Right lobe of liver (tissue), 4 donors: Measurements from ENCODE around the gene KLHL17.

Experiments used
- POLR2A ChIP-seq: fragments of 450-650 bp; IDR thresholded peaks from one replicate; pipeline ENCODE4 v1.6.1; 2017; ENCODE audit warnings: antibody characterized with exemption, mild to moderate bottlenecking
- TF ChIP-seq, protein P1 (sequence below), 4 donors: fragments of 200-600 bp in 3 of 4; fragments of 450-650 bp in 1 of 4; IDR thresholded peaks; one replicate each; pipeline versions ENCODE4 v1.5.1 to v1.8.0; 2016 to 2022; ENCODE audit warnings: antibody characterized with exemption in 4 of 4, mild to moderate bottlenecking in 2 of 4
- donor health status: DM: no; HTN: no; CAD: no.
- donor health status: DM: no; HTN: no; CAD: no.
- donor health status: DM: no; HTN: yes; CAD: no.

DNA sequence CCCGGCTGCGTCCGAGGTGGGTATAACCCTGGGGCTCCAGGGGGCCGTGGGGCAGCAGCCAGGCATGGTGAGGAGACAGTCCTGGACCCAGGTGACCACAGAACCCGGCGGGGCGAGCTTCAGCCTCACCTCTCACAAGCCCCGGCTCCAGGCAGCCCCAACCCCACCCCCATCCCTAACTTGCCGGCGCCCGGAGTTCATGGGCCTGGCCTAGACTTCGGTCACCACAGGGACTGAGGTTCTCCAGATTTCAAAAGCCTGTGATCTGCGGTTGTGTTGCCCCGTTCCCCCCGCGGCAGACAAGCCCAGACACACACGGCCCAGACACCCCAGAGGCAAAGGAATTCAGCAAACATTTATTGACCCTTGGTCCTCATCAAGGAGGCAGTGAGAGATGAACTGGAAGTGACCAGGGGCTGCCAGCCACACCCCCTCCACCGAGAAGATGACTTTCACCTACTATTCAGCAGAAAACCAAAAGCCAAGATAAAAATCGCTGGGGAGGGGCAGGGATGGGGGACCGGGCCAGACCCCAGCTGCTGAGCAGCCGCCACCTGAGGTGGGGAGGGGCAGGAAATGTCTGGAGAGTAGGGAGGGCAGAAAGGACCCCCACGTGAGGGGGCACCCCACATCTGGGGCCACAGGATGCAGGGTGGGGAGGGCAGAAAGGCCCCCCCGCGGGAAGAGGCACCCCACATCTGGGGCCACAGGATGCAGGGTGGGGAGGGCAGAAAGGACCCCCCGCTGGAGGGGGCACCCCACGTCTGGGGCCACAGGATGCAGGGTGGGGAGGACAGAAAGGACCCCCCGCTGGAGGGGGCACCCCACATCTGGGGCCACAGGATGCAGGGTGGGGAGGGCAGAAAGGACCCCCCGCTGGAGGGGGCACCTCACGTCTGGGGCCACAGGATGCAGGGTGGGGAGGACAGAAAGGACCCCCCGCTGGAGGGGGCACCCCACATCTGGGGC is 35.6 kb downstream of the KLHL17 start:
- TF ChIP-seq, protein P1, sequence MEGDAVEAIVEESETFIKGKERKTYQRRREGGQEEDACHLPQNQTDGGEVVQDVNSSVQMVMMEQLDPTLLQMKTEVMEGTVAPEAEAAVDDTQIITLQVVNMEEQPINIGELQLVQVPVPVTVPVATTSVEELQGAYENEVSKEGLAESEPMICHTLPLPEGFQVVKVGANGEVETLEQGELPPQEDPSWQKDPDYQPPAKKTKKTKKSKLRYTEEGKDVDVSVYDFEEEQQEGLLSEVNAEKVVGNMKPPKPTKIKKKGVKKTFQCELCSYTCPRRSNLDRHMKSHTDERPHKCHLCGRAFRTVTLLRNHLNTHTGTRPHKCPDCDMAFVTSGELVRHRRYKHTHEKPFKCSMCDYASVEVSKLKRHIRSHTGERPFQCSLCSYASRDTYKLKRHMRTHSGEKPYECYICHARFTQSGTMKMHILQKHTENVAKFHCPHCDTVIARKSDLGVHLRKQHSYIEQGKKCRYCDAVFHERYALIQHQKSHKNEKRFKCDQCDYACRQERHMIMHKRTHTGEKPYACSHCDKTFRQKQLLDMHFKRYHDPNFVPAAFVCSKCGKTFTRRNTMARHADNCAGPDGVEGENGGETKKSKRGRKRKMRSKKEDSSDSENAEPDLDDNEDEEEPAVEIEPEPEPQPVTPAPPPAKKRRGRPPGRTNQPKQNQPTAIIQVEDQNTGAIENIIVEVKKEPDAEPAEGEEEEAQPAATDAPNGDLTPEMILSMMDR (IDR thresholded peaks at IDR 0.05): no peak
- TF ChIP-seq POLR2A: no peak
